Thymus (tissue), 11 donors: ENCODE measurements around the gene ITPK1. TPM values are rescaled to one million over a fixed set of nuclear protein-coding genes. Genes with fewer than 3 reads are reported as not detected.

Experiments used
- DNase-seq, 9 donors: peaks; one replicate each; pipeline ENCODE4 v3.0.0-alpha.2; 2013; ENCODE audit warnings: low spot score in 9 of 9, low read depth in 6 of 9, missing footprints in 1 of 9
- H3K27ac ChIP-seq, 2 donors: one replicate each; pipeline ENCODE4 v1.5.1; 2013; ENCODE audit warnings: control low read depth in 1 of 2, low read depth in 1 of 2, low read length in 1 of 2, mild to moderate bottlenecking in 1 of 2, moderate library complexity in 1 of 2
- H3K27me3 ChIP-seq, 2 donors: one replicate each; pipeline ENCODE4 v1.5.1; 2013; ENCODE audit warnings: low read length in 1 of 2; ENCODE audit not compliant: control insufficient read depth in 2 of 2, insufficient read depth in 1 of 2
- H3K36me3 ChIP-seq, 2 donors: one replicate each; pipeline ENCODE4 v1.5.1; 2013; ENCODE audit warnings: low read length in 1 of 2, mild to moderate bottlenecking in 1 of 2, moderate library complexity in 1 of 2; ENCODE audit not compliant: control insufficient read depth in 2 of 2, insufficient read depth in 2 of 2
- H3K4me1 ChIP-seq, 2 donors: one replicate each; pipeline ENCODE4 v1.5.1; 2013; ENCODE audit warnings: low read length in 2 of 2; ENCODE audit not compliant: control insufficient read depth in 2 of 2, insufficient read depth in 2 of 2
- H3K4me3 ChIP-seq, 2 donors: one replicate each; pipeline ENCODE4 v1.5.1; 2013; ENCODE audit warnings: low read length in 2 of 2, control low read depth in 1 of 2, mild to moderate bottlenecking in 1 of 2
- H3K9me3 ChIP-seq, 2 donors: one replicate each; pipeline ENCODE4 v1.5.1; 2013; ENCODE audit warnings: low read length in 1 of 2, mild to moderate bottlenecking in 1 of 2; ENCODE audit not compliant: control insufficient read depth in 2 of 2, insufficient read depth in 1 of 2
- WGBS: extraction: QIAGEN DNeasy Blood & Tissue Kit; methylation state at CpG from one replicate; pipeline ENCODE4 v1.1.7; 2013; 5-methylcytosine and 5-hydroxymethylcytosine counted together
- polyA plus RNA-seq: library from polyadenylated mRNA; stranded (reverse); fragments of 200-250 nt; gene quantifications from one replicate; pipeline ENCODE4 v1.2.3, GENCODE V29; 2013
- total RNA-seq: library from RNA; stranded (reverse); fragments of 120-200 nt; gene quantifications from one replicate; pipeline ENCODE4 v1.2.4, GENCODE V29; 2013
- donor health status: healthy.

The ITPK1 gene
- total and polyA plus RNA-seq, 2 donors = 9.5 to 20.9 TPM

GRCh38 chr14:92950193-92950540, 165.6 kb downstream of the ITPK1 start:
- DNase-seq = no peak
- 96% methylated on average over 7 of the region's 7 CpGs for WGBS
- Histone ChIP-seq H3K27ac (no peak overlapping the region), H3K27me3 (no peaks in the 10 kb centered on the region), H3K36me3 (peaks cover 6 to 13% of the 10 kb centered on the region in 2 donors), H3K9me3 (no peaks in the 10 kb centered on the region), H3K4me1 (no peaks in the 10 kb centered on the region), H3K4me3 (no peak overlapping the region)

- WGBS = 98% methylated on average over 24 of the region's 24 CpGs
Measured at GRCh38 chr14:92949496-92950192, 166.1 kb downstream of the ITPK1 start.

GRCh38 chr14:92948647-92949046, 167.1 kb downstream of the ITPK1 start:
- Histone ChIP-seq H3K27me3 (no peaks in the 10 kb centered on the region), H3K4me3 (no peak overlapping the region), H3K27ac (no peak overlapping the region), H3K9me3 (no peaks in the 10 kb centered on the region), H3K36me3 (peaks cover 6 to 17% of the 10 kb centered on the region in 2 donors), H3K4me1 (no peaks in the 10 kb centered on the region)
- DNase-seq = no peak
- 96% methylated on average over 22 of the region's 22 CpGs for WGBS

More at GRCh38 chr14:92949496-92950192, 166.1 kb downstream of the ITPK1 start:
- H3K4me3 ChIP-seq = no peak overlapping the region
- no peak overlapping the region for H3K27ac ChIP-seq
- no peaks in the 10 kb centered on the region for H3K9me3 ChIP-seq
- H3K36me3 ChIP-seq = peaks cover 6 to 17% of the 10 kb centered on the region in 2 donors
- no peaks in the 10 kb centered on the region for H3K27me3 ChIP-seq
- no peak for DNase-seq
- no peaks in the 10 kb centered on the region for H3K4me1 ChIP-seq

DNA sequence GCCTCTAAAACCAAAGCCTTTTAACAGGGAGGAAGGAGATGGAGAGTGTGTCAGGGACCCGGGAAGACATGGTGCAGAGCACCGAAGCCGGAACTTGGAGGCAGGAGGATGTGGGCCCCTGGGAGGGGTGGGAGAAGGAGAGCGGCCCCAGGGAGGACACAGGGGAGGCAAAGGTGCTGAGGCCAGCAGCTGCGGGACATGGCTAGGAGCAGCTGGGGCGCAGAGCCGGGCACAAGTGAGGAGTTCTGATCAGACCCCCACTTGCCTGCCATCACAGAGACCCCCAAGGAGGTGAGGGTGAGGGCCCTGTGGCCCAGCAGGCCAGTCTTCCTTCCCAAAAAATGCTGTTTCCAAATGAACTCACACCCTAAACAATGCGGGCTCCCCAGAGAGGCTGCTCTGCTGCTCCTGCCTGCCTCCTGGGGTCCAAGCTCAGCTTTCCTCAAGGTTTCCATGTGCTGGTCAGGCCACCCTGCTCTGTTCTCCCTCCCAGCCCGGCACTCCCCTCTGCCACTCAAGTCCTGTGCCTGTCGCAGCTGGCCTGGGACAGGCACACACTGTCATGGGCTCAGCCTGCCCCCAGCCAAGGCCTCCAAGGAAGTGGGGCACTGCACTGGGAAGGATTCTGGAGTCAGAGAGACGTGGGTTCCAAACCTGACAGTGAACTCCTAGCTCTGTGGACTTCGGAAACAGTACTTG, 168.7 kb downstream of the ITPK1 start:
- Histone ChIP-seq H3K4me1 (no peaks in the 10 kb centered on the region), H3K27me3 (no peaks in the 10 kb centered on the region), H3K4me3 (no peak overlapping the region), H3K9me3 (no peaks in the 10 kb centered on the region), H3K36me3 (peaks cover 6 to 17% of the 10 kb centered on the region in 2 donors), H3K27ac (no peak overlapping the region)
- 95% methylated on average over 12 of the region's 12 CpGs for WGBS
- no peak for DNase-seq

GRCh38 chr14:92945959-92946846, 169.5 kb downstream of the ITPK1 start:
- Histone ChIP-seq H3K36me3 (peaks cover 4 to 23% of the 10 kb centered on the region in 2 donors), H3K4me1 (no peaks in the 10 kb centered on the region), H3K4me3 (no peak overlapping the region), H3K9me3 (no peaks in the 10 kb centered on the region), H3K27ac (no peak overlapping the region), H3K27me3 (no peaks in the 10 kb centered on the region)
- WGBS = 96% methylated on average over 38 of the region's 38 CpGs
- no peak for DNase-seq

DNA sequence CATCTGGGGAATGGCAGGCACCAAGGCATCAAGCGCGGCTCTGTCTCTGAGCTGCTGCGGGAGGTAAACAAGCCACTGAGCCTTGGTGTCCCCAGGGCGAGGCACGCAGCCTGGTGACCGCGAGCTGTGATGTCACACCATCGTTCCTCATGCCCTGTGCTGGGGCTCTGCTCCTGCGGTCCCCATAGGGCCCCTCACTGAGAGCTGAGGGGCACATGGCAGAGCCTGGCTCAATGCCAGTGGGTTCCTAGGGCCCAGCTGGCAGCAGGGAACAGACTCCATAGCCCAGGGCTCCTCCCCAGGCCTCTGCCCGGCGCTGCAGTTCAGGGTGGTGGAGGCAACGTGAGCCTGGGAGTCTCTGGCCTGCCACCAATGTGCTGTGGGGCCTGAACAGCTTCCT, 170.2 kb downstream of the ITPK1 start:
- H3K27ac ChIP-seq = no peak overlapping the region
- H3K27me3 ChIP-seq = no peaks in the 10 kb centered on the region
- H3K4me3 ChIP-seq = no peak overlapping the region
- peaks cover 0 to 24% of the 10 kb centered on the region in 2 donors for H3K36me3 ChIP-seq
- H3K4me1 ChIP-seq = no peaks in the 10 kb centered on the region
- no peak for DNase-seq
- no peaks in the 10 kb centered on the region for H3K9me3 ChIP-seq
- 97% methylated on average over 12 of the region's 12 CpGs for WGBS

DNA sequence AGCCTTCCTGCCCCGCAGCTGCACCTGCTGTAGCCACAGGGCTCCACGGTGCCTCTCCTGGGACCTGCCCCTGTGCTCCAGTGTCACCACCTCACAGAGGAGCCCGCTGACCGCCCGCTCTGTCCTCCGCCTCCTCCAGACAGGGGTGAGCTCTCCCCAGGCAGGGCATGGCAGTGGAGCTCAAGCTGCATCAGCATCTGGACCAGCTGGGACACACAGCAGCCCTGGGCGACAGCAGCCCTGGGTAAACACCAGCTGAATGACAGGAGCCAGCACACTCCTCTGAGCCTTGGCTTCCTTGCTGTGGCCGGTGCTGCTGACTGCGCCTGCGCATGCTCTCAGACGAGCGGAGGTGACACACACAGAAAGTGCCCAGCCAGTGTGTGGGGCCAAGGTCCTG, 170.7 kb downstream of the ITPK1 start:
- no peaks in the 10 kb centered on the region for H3K9me3 ChIP-seq
- 98% methylated on average over 12 of the region's 12 CpGs for WGBS
- DNase-seq = no peak
- H3K27me3 ChIP-seq = no peaks in the 10 kb centered on the region
- no peak overlapping the region for H3K27ac ChIP-seq
- H3K4me1 ChIP-seq = no peaks in the 10 kb centered on the region
- peaks cover 0 to 21% of the 10 kb centered on the region in 2 donors for H3K36me3 ChIP-seq
- H3K4me3 ChIP-seq = no peak overlapping the region

DNA sequence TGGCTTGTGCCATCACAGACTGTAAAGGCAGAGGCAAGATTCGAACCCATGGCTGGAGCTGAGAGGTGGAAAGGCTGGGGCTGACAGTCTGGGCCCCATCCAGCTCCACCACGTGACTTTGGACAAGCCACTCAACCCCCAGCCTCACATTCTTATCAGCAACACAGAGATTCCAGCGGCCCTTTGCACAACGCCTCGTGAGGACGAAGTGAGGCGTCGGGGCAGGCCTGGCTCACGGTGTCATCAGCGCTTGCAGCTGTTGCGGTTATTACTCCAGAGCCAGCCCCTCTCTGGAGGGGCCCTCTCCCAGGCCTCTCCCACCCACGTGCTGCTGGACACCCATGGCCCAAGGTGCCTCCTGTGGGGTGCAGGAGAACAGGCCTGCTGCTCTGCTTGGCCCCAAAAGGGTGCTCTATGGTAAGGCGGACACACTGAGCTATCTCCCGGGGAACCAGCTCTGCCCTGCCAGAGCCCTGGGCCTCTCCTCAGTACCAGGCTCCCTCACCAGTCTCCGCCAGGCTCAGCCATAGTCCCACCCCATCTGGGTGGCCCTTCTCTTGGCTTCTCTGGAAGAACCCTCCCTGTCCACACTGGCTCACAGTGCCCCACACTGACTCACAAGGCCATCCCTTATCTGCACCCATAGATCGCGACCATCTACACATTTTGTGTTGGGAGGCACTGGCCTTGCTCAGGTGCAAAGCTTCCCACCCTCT, 171.7 kb downstream of the ITPK1 start:
- Histone ChIP-seq H3K4me1 (no peaks in the 10 kb centered on the region), H3K9me3 (no peaks in the 10 kb centered on the region), H3K27ac (no peak overlapping the region), H3K4me3 (no peak overlapping the region), H3K36me3 (peaks cover 0 to 19% of the 10 kb centered on the region in 2 donors), H3K27me3 (no peaks in the 10 kb centered on the region)
- DNase-seq = no peak
- WGBS = 96% methylated on average over 17 of the region's 17 CpGs
